IMR-90 (cell line): Measurements from ENCODE around the gene DPYD. TPM values are rescaled to one million over a fixed set of nuclear protein-coding genes. Genes with fewer than 3 reads are reported as not detected.

Source experiments
- ATAC-seq: fragments of 200-7000 bp; cut with Tn5 transposase; 2 replicates; pipeline ENCODE4 v1.9.1; 2020; ENCODE audit warnings: low read depth, mild to moderate bottlenecking, moderate library complexity
- BruUV-seq: library from RNA; stranded (reverse); fragments of 400-500 nt; replicated peaks from 2 replicates; lab custom pipeline; 2021; lab: Mats Ljungman, UMichigan
- CTCF ChIA-PET: fragments of 300-600 bp; formaldehyde crosslinking; extraction: SDS; loops from one replicate; lab custom pipeline; 2021; ENCODE audit warnings: antibody characterized with exemption; lab: Yijun Ruan, JAX
- POLR2A ChIA-PET: fragments of 300-600 bp; sonication (Branson Sonifier 250); formaldehyde crosslinking; loops from one replicate; lab custom pipeline; 2022; ENCODE audit warnings: antibody characterized with exemption; ENCODE audit not compliant: unreplicated experiment; lab: Charles Lee
- DNase-seq: peaks from one replicate; pipeline ENCODE4 v3.0.0; 2013
- H2AFZ ChIP-seq: replicated peaks from 2 replicates; pipeline ENCODE3; 2013; ENCODE audit warnings: low read length, mild to moderate bottlenecking; ENCODE audit not compliant: poor library complexity
- H2AK5ac ChIP-seq: 2 replicates; pipeline ENCODE4 v1.6.1; 2013; ENCODE audit warnings: low read depth, low read length, inconsistent platforms
- H2AK9ac ChIP-seq: replicated peaks from 2 replicates; pipeline ENCODE3; 2013; ENCODE audit warnings: mild to moderate bottlenecking, low read depth, low read length, moderate library complexity; ENCODE audit not compliant: poor library complexity
- H2BK120ac ChIP-seq: 2 replicates; pipeline ENCODE4 v1.6.1; 2013; ENCODE audit warnings: low read depth, low read length, inconsistent platforms
- H2BK15ac ChIP-seq: 3 replicates; pipeline ENCODE4 v1.6.1; 2013; ENCODE audit warnings: low read depth, low read length, inconsistent platforms
- H2BK20ac ChIP-seq: 2 replicates; pipeline ENCODE4 v1.6.1; 2013; ENCODE audit warnings: low read depth, mild to moderate bottlenecking, inconsistent platforms, low read length, moderate library complexity
- H2BK5ac ChIP-seq: 2 replicates; pipeline ENCODE4 v1.6.1; 2013; ENCODE audit warnings: mild to moderate bottlenecking, low read depth, low read length, inconsistent platforms; ENCODE audit not compliant: poor library complexity, severe bottlenecking
- H3K14ac ChIP-seq: replicated peaks from 2 replicates; pipeline ENCODE4 v1.6.1; 2013; ENCODE audit warnings: low read depth, low read length, inconsistent platforms
- H3K18ac ChIP-seq: 2 replicates; pipeline ENCODE4 v1.6.1; 2013; ENCODE audit warnings: low read depth, low read length, control low read depth
- H3K23ac ChIP-seq: 2 replicates; pipeline ENCODE4 v1.6.1; 2013; ENCODE audit warnings: low read depth, low read length, inconsistent platforms
- H3K27ac ChIP-seq: 2 replicates; pipeline ENCODE4 v1.5.1; 2013; ENCODE audit warnings: mild to moderate bottlenecking, control low read depth, low read length; ENCODE audit not compliant: insufficient read depth
- H3K27me3 ChIP-seq: 2 replicates; pipeline ENCODE4 v1.6.1; 2013; ENCODE audit warnings: low read length; ENCODE audit not compliant: control insufficient read depth, insufficient read depth
- H3K36me3 ChIP-seq: 2 replicates; pipeline ENCODE4 v1.6.1; 2013; ENCODE audit warnings: low read length, mixed read lengths; ENCODE audit not compliant: control insufficient read depth, insufficient read depth
- H3K4ac ChIP-seq: 2 replicates; pipeline ENCODE4 v1.6.1; 2013; ENCODE audit warnings: low read depth, low read length, inconsistent platforms
- H3K4me1 ChIP-seq: 2 replicates; pipeline ENCODE4 v1.6.1; 2013; ENCODE audit warnings: low read length, mixed read lengths; ENCODE audit not compliant: control insufficient read depth, insufficient read depth
- H3K4me2 ChIP-seq: 2 replicates; pipeline ENCODE4 v1.6.1; 2013; ENCODE audit warnings: low read depth, mild to moderate bottlenecking, control low read depth, low read length, moderate library complexity
- H3K4me3 ChIP-seq: 2 replicates; pipeline ENCODE4 v1.5.1; 2013; ENCODE audit warnings: low read depth, mild to moderate bottlenecking, control low read depth, low read length, moderate library complexity; ENCODE audit not compliant: insufficient read depth
- H3K56ac ChIP-seq: 2 replicates; pipeline ENCODE4 v1.6.1; 2013; ENCODE audit warnings: low read length, inconsistent platforms; ENCODE audit not compliant: insufficient read depth; ENCODE audit errors: extremely low read depth
- H3K79me1 ChIP-seq, 2 experiments: 2 replicates each; pipeline ENCODE4 v1.6.1; 2013; ENCODE audit warnings: low read length in 2 of 2, inconsistent platforms in 1 of 2, low read depth in 1 of 2
- H3K9ac ChIP-seq: 2 replicates; pipeline ENCODE4 v1.6.1; 2013; ENCODE audit warnings: low read depth, low read length, control low read depth
- H3K9me1 ChIP-seq: 2 replicates; pipeline ENCODE4 v1.6.1; 2013; ENCODE audit warnings: low read length, inconsistent platforms; ENCODE audit not compliant: insufficient read depth
- H3K9me3 ChIP-seq: 2 replicates; pipeline ENCODE4 v1.6.1; 2013; ENCODE audit warnings: low read length; ENCODE audit not compliant: control insufficient read depth, insufficient read depth
- H4K20me1 ChIP-seq: 2 replicates; pipeline ENCODE4 v1.6.1; 2013; ENCODE audit warnings: low read length, inconsistent platforms; ENCODE audit not compliant: insufficient read depth
- H4K5ac ChIP-seq: 2 replicates; pipeline ENCODE4 v1.6.1; 2013; ENCODE audit warnings: mild to moderate bottlenecking, low read depth, low read length, control low read depth
- H4K8ac ChIP-seq, 2 experiments: 2 replicates each; pipeline ENCODE4 v1.6.1; 2013; ENCODE audit warnings: low read depth in 2 of 2, low read length in 2 of 2, control low read depth in 1 of 2, inconsistent platforms in 1 of 2
- H4K91ac ChIP-seq: 2 replicates; pipeline ENCODE4 v1.6.1; 2013; ENCODE audit warnings: low read depth, low read length, inconsistent platforms; ENCODE audit not compliant: insufficient read depth
- MAFK ChIP-seq: IDR thresholded peaks from 2 replicates; pipeline ENCODE4 v1.6.1; 2012; ENCODE audit warnings: low read depth, low read length, improper control_type of control experiment
- POLR2A ChIP-seq: IDR thresholded peaks from 2 replicates; pipeline ENCODE4 v1.6.1; 2012; ENCODE audit warnings: mild to moderate bottlenecking, low read depth, low read length
- WGBS, 2 experiments: methylation state at CpG; one replicate each; pipeline versions ENCODE4 v1.1.5 to v1.1.7; 2013; ENCODE audit warnings: missing lambda C conversion rate in 2 of 2; ENCODE audit not compliant: insufficient read length in 1 of 2; ENCODE audit errors: extremely low coverage in 2 of 2; 5-methylcytosine and 5-hydroxymethylcytosine counted together
- dilution Hi-C: fragments of 300-500 bp; cut with HindIII; formaldehyde crosslinking; loops from one replicate; pipeline ENCODE4 v1.14.3; 2018; ENCODE audit warnings: low sequenced_read_pairs; ENCODE audit not compliant: unreplicated experiment
- in situ Hi-C: fragments of 300-500 bp; cut with MboI; formaldehyde crosslinking; loops from 3 replicates; pipeline ENCODE4 v1.14.3; 2019; ENCODE audit warnings: low sequenced_read_pairs, inconsistent platforms, mixed read lengths
- intact Hi-C: fragments of 100-400 bp; cut with micrococcal nuclease; formaldehyde crosslinking; loops from 2 replicates; pipeline ENCODE4 v1.10.0; 2022
- polyA plus RNA-seq, 3 experiments: library from polyadenylated mRNA; depleted of rRNA; stranded (reverse); fragments of >200 nt; gene quantifications; 2 replicates each; pipeline ENCODE4 v1.2.3, GENCODE V29; 2012; ENCODE audit warnings: low replicate concordance in 1 of 3
- total RNA-seq: library from RNA; depleted of rRNA; stranded (reverse); fragments of >200 nt; gene quantifications from 2 replicates; pipeline ENCODE4 v1.2.3, GENCODE V29; 2012

The DPYD gene
- total and polyA plus RNA-seq, 2 of the 4 experiments (the other 2 are of a cell fraction): 9.3 to 47.3 TPM

- CTCF ChIA-PET: no interaction called here
- H3K56ac ChIP-seq: no peak overlapping the region
- no peak overlapping the region for H3K14ac ChIP-seq
- dilution Hi-C loops: no loop called here
- H4K5ac ChIP-seq: no peak overlapping the region
- H3K4me2 ChIP-seq: no peak overlapping the region
- no peaks in the 10 kb centered on the region for H3K4me1 ChIP-seq
- in situ Hi-C loops: loop anchor here (25.0 kb wide), 1 partner anchor 830 kb away; no protein-coding TSS in a partner anchor
- H3K9me3 ChIP-seq: no peaks in the 10 kb centered on the region
- no peak overlapping the region for H3K18ac ChIP-seq
- H3K9me1 ChIP-seq: no peaks in the 10 kb centered on the region
- H4K91ac ChIP-seq: no peak overlapping the region
- no peaks in the 10 kb centered on the region for H3K27me3 ChIP-seq
- no peak overlapping the region for H3K4ac ChIP-seq
- no peak overlapping the region for H2AK5ac ChIP-seq
- H2BK15ac ChIP-seq: no peak overlapping the region
- intact Hi-C loops: no loop called here
- H2AFZ ChIP-seq: no peak overlapping the region
- H3K4me3 ChIP-seq: no peak overlapping the region
- 67% methylated on average over 1 of the region's 4 CpGs; no CpG with 5 or more reads in 1 of the 2 experiments for WGBS, 2 experiments
- TF ChIP-seq POLR2A (no peak), MAFK (peak; percentile 73)
- H4K20me1 ChIP-seq: no peaks in the 10 kb centered on the region
- no peak overlapping the region for H2BK120ac ChIP-seq
- no peak overlapping the region for H2AK9ac ChIP-seq
- DNase-seq (no peak), ATAC-seq (no peak)
- H3K36me3 ChIP-seq: no peaks in the 10 kb centered on the region
- no peak overlapping the region for H3K9ac ChIP-seq
- no peak overlapping the region for H3K27ac ChIP-seq
- no peak overlapping the region for H2BK5ac ChIP-seq
- POLR2A ChIA-PET: no interaction called here
- H3K79me1 ChIP-seq: peaks cover 0 to 11% of the 10 kb centered on the region in 2 experiments; a peak in 1 of 4 replicates
- H2BK20ac ChIP-seq: no peak overlapping the region
- H4K8ac ChIP-seq: no peak overlapping the region
- no peak overlapping the region for H3K23ac ChIP-seq
- no TSS peak for BruUV-seq
Measured at GRCh38 chr1:97792655-97793054, 128.2 kb downstream of the DPYD start.
